ENCODE measurements around the gene AKT3. TPM values are rescaled to one million over a fixed set of nuclear protein-coding genes. Genes with fewer than 3 reads are reported as not detected.

The AKT3 gene
- polyA plus RNA-seq, 2 of the 4 experiments (the other 2 are of a cell fraction): 18.4 to 43.5 TPM

DNA sequence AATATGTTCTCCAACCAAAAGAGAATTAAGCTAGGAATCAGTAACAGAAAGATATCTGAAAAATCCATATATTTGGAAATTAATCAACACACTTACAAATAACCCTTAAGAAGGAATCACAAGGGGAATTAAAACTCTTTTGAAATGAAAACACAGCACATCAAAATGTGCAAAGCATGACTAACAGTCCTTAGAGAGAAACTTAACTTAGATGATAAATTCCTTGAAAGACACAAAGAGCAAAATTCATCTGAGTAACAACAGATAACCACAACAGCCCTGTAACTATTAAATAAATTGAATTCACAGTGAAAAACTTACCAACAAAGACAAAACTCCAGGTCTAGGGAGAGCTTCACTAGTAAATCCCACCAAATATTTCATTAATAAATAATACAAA is 310.4 kb downstream of the AKT3 start:
- ATAC-seq (no peak), FAIRE-seq (no peak), DNase-seq (ENCODE audit: low read depth in 1 of 2, low spot score in 1 of 2) (no peak)
- ChIA-PET POLR2A (no interaction called here), CTCF (no interaction called here)
- H3K4me3 ChIP-seq: no peak overlapping the region
- no peak overlapping the region for H3K4me2 ChIP-seq
- no peaks in the 10 kb centered on the region for H3K9me3 ChIP-seq
- no peaks in the 10 kb centered on the region for H3K4me1 ChIP-seq
- TF ChIP-seq POLR2AphosphoS2 (conservative IDR thresholded peaks at IDR 0.05; ENCODE audit: low read length) (no peak), HOXB5 (CRISPR knock-in tag; IDR thresholded peaks at IDR 0.05) (no peak), ZSCAN20 (CRISPR knock-in tag; IDR thresholded peaks at IDR 0.05) (no peak), HOXA7 (CRISPR knock-in tag; IDR thresholded peaks at IDR 0.05) (no peak), JUNB (IDR thresholded peaks at IDR 0.05) (no peak), KDM5A (IDR thresholded peaks at IDR 0.05) (no peak), CBX2 (IDR thresholded peaks at IDR 0.05; ENCODE audit: borderline replicate concordance, low read depth) (no peak), RNF2 (IDR thresholded peaks at IDR 0.05; ENCODE audit: borderline replicate concordance, low read depth) (no peak), SREBF2 (IDR thresholded peaks at IDR 0.05) (no peak), ZC3H11A (IDR thresholded peaks at IDR 0.05) (no peak), ESRRA (IDR thresholded peaks at IDR 0.05; ENCODE audit: borderline replicate concordance, low read length) (no peak), FOXS1 (CRISPR knock-in tag; IDR thresholded peaks at IDR 0.05) (no peak), CBX8 (IDR thresholded peaks at IDR 0.05) (no peak), USF2 (IDR thresholded peaks at IDR 0.05) (no peak), HOXB13 (CRISPR knock-in tag; IDR thresholded peaks at IDR 0.05; ENCODE audit: low read depth) (no peak), POLR2A (IDR thresholded peaks at IDR 0.05; ENCODE audit: low read length) (no peak)
- TF ChIP-seq, protein P1, sequence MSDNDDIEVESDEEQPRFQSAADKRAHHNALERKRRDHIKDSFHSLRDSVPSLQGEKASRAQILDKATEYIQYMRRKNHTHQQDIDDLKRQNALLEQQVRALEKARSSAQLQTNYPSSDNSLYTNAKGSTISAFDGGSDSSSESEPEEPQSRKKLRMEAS (IDR thresholded peaks at IDR 0.05): no peak
- no peak overlapping the region for H3K27ac ChIP-seq

DNA sequence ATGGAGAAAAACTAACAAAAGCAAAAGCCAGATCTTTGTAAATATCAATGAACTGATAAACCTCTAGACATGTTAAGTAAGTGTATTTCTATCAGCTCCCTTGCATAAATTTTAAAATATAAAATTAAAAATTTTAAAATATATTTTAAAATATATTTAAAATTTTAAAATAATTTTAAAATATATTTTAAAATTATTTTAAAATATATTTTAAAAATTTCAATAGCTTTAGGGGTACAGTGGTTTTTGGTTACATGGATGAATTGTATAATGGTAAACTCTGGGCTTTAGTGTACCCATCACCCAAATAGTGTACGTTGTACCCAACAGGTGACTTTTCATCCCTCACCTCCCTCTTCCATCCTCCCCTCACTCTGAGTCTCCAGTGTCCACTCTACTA is 315.0 kb downstream of the AKT3 start:
- FAIRE-seq (no peak), DNase-seq (ENCODE audit: low read depth in 1 of 2, low spot score in 1 of 2) (no peak), ATAC-seq (no peak)
- H3K4me2 ChIP-seq: no peak overlapping the region
- H3K4me1 ChIP-seq: no peaks in the 10 kb centered on the region
- no peak overlapping the region for H3K27ac ChIP-seq
- POLR2A ChIA-PET: no interaction called here
- no peak overlapping the region for H3K4me3 ChIP-seq
- WGBS (ENCODE audit: missing lambda C conversion rate): 100% methylated on average over 1 of the region's 1 CpG
- H3K9me3 ChIP-seq: no peaks in the 10 kb centered on the region
- CTCF ChIA-PET: no interaction called here
- TF ChIP-seq HEYL (CRISPR knock-in tag; IDR thresholded peaks at IDR 0.05): no peak
- no peak for TF ChIP-seq HOXA7 (CRISPR knock-in tag; IDR thresholded peaks at IDR 0.05)

DNA sequence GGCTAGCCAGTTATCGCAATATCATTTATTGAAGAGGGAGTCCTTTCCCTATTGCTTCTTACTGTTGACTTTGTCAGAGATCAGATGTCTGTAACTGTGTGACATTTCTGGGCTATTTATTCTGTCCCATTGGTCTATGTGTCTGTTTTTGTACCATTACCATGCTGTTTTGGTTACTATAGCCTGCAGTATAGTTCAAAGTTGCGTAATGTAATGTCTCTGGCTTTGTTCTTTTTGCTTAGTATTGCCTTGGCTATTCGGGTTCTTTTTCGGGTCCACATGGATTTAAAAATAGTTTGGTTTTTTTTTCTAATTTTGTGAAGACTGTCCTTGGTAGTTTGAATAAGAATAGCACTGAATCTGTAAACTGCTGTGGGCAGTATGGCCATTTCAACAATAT is 320.5 kb downstream of the AKT3 start:
- no peak for DNase-seq (ENCODE audit: low read depth in 1 of 2, low spot score in 1 of 2)
- no peak overlapping the region for H3K27ac ChIP-seq
- FAIRE-seq: no peak
- TF ChIP-seq FOXS1 (CRISPR knock-in tag; IDR thresholded peaks at IDR 0.05): no peak
- no peak for TF ChIP-seq ZNF302 (CRISPR knock-in tag; IDR thresholded peaks at IDR 0.05)
- TF ChIP-seq USF2 (IDR thresholded peaks at IDR 0.05): no peak
- no peak for TF ChIP-seq PBX3 (IDR thresholded peaks at IDR 0.05)
- TF ChIP-seq CBX8 (IDR thresholded peaks at IDR 0.05): no peak
- TF ChIP-seq, protein P2, sequence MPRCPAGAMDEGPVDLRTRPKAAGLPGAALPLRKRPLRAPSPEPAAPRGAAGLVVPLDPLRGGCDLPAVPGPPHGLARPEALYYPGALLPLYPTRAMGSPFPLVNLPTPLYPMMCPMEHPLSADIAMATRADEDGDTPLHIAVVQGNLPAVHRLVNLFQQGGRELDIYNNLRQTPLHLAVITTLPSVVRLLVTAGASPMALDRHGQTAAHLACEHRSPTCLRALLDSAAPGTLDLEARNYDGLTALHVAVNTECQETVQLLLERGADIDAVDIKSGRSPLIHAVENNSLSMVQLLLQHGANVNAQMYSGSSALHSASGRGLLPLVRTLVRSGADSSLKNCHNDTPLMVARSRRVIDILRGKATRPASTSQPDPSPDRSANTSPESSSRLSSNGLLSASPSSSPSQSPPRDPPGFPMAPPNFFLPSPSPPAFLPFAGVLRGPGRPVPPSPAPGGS (IDR thresholded peaks at IDR 0.05): no peak
- no peak for TF ChIP-seq HOXA7 (CRISPR knock-in tag; IDR thresholded peaks at IDR 0.05)
- TF ChIP-seq CEBPB (IDR thresholded peaks at IDR 0.05): no peak; a peak in 1 of 4 replicates
- TF ChIP-seq MAZ (IDR thresholded peaks at IDR 0.05; ENCODE audit: borderline replicate concordance, low read depth, low read length): no peak
- no peak for ATAC-seq
- ChIA-PET POLR2A (no interaction called here), CTCF (interaction anchor here (1.1 kb wide), 1 partner anchor 744 kb away, joined by 4 read pairs; no protein-coding TSS in a partner anchor)
- no peak overlapping the region for H3K4me2 ChIP-seq
- H3K9me3 ChIP-seq: no peaks in the 10 kb centered on the region
- 93% methylated on average over 4 of the region's 4 CpGs for WGBS (ENCODE audit: missing lambda C conversion rate)
- H3K4me1 ChIP-seq: peaks cover 18% of the 10 kb centered on the region
- H3K4me3 ChIP-seq: no peak overlapping the region

All from A549 (cell line).